CD4-positive, alpha-beta T cell (primary cell): ENCODE data around the gene CDK11B. TPM values are rescaled to one million over a fixed set of nuclear protein-coding genes. Genes with fewer than 3 reads are reported as not detected.

Experiments
- ATAC-seq: fragments of 200-7000 bp; cut with Tn5 transposase; one replicate; pipeline ENCODE4 v1.10.0; 2022; ENCODE audit warnings: mild to moderate bottlenecking; ENCODE audit not compliant: poor library complexity
- CTCF ChIA-PET: fragments of 350-600 bp; sonication (Branson Sonifier 250); formaldehyde crosslinking; loops from one replicate; lab custom pipeline; 2021; ENCODE audit warnings: antibody characterized with exemption, inconsistent platforms; lab: Charles Lee
- POLR2A ChIA-PET: fragments of 350-600 bp; sonication (Branson Sonifier 250); formaldehyde crosslinking; loops from one replicate; lab custom pipeline; 2021; ENCODE audit warnings: antibody characterized with exemption, inconsistent platforms; lab: Charles Lee
- DNase-seq, 14 experiments: peaks; one replicate each; pipeline ENCODE4 v3.0.0-alpha.2; 2013 to 2020; ENCODE audit warnings: mixed read lengths in 2 of 14
- H3K27ac ChIP-seq, 2 donors: one replicate each; pipeline versions ENCODE4 v1.5.1 to v1.7.0; 2013; ENCODE audit warnings: low read length in 2 of 2, low read depth in 1 of 2, mild to moderate bottlenecking in 1 of 2
- H3K27me3 ChIP-seq, 2 experiments: 1 replicate in 1 of 2; 2 replicates in 1 of 2; pipeline versions ENCODE4 v1.6.1 to v1.7.0; 2013; ENCODE audit warnings: low read length in 2 of 2, control low read depth in 1 of 2, mild to moderate bottlenecking in 1 of 2, moderate library complexity in 1 of 2; ENCODE audit not compliant: insufficient read depth in 2 of 2, control insufficient read depth in 1 of 2
- H3K36me3 ChIP-seq: one replicate; pipeline ENCODE4 v1.6.1; 2013; ENCODE audit warnings: low read length, control low read depth; ENCODE audit not compliant: insufficient read depth
- H3K4me1 ChIP-seq: one replicate; pipeline ENCODE4 v1.6.1; 2013; ENCODE audit warnings: low read length, control low read depth; ENCODE audit not compliant: insufficient read depth
- H3K4me3 ChIP-seq: one replicate; pipeline ENCODE4 v1.5.1; 2013; ENCODE audit warnings: mild to moderate bottlenecking, low read length, moderate library complexity
- H3K9me3 ChIP-seq, 2 experiments: 1 replicate in 1 of 2; 2 replicates in 1 of 2; pipeline versions ENCODE4 v1.6.1 to v1.7.0; 2013; ENCODE audit warnings: low read length in 2 of 2, mild to moderate bottlenecking in 2 of 2, control low read depth in 1 of 2, moderate library complexity in 1 of 2; ENCODE audit not compliant: control insufficient read depth in 1 of 2, insufficient read depth in 1 of 2
- H3K27ac Mint-ChIP-seq: one replicate; pipeline ENCODE4 v1.8.0; 2020; ENCODE audit warnings: mixed read lengths
- H3K27me3 Mint-ChIP-seq: one replicate; pipeline ENCODE4 v1.8.0; 2021; ENCODE audit warnings: mixed read lengths
- H3K36me3 Mint-ChIP-seq: one replicate; pipeline ENCODE4 v1.8.0; 2021; ENCODE audit warnings: low read depth, mixed read lengths
- H3K4me1 Mint-ChIP-seq: one replicate; pipeline ENCODE4 v1.8.0; 2021; ENCODE audit warnings: low read depth, mixed read lengths
- H3K4me3 Mint-ChIP-seq: one replicate; pipeline ENCODE4 v1.8.0; 2020; ENCODE audit warnings: mild to moderate bottlenecking, mixed read lengths
- H3K9me3 Mint-ChIP-seq: one replicate; pipeline ENCODE4 v1.8.0; 2020; ENCODE audit warnings: mixed read lengths
- CTCF ChIP-seq: fragments of 200-600 bp; IDR thresholded peaks from one replicate; pipeline ENCODE4 v1.8.0; 2022; ENCODE audit warnings: antibody characterized with exemption, mild to moderate bottlenecking
- intact Hi-C, 2 experiments: fragments of 100-400 bp; cut with DNase I in 1 of 2; cut with micrococcal nuclease in 1 of 2; formaldehyde crosslinking; loops; one replicate each; pipeline versions ENCODE4 v1.15.1 to v1.9.0; 2023 to 2025; cut with DNase I, micrococcal nuclease
- total RNA-seq, 174 experiments: library from RNA in 2 of 174; stranded (reverse) in 2 of 174; gene quantifications; one replicate each; pipeline ENCODE4 v1.2.3 and lab custom pipeline; 2021 to 2026

Gene CDK11B
- total RNA-seq, 2 experiments from 2014 or later: 49.8 to 52.0 TPM

- Histone ChIP-seq H3K27ac (no peak overlapping the region), H3K9me3 (no peaks in the 10 kb centered on the region), H3K36me3 (no peaks in the 10 kb centered on the region), H3K4me1 (peaks cover 11% of the 10 kb centered on the region), H3K4me3 (no peak overlapping the region), H3K27me3 (no peaks in the 10 kb centered on the region)
- ChIA-PET POLR2A (no interaction called here), CTCF (no interaction called here)
- TF ChIP-seq CTCF: no peak
- H3K27ac Mint-ChIP-seq: no peak overlapping the region
- ATAC-seq (no peak), DNase-seq (no peak)
- no peak overlapping the region for H3K4me3 Mint-ChIP-seq
- H3K36me3 Mint-ChIP-seq: no peaks in the 10 kb centered on the region
- H3K4me1 Mint-ChIP-seq: no peaks in the 10 kb centered on the region
- intact Hi-C loops: no loop called here
- no peaks in the 10 kb centered on the region for H3K27me3 Mint-ChIP-seq
- no peaks in the 10 kb centered on the region for H3K9me3 Mint-ChIP-seq
Observed at GRCh38 chr1:1623631-1624442, 35.0 kb downstream of the CDK11B start.

GRCh38 chr1:1623181-1623630 is 35.6 kb downstream of the CDK11B start:
- POLR2A ChIA-PET: no interaction called here
- H3K36me3 ChIP-seq: no peaks in the 10 kb centered on the region
- no peaks in the 10 kb centered on the region for H3K36me3 Mint-ChIP-seq
- no peaks in the 10 kb centered on the region for H3K9me3 Mint-ChIP-seq
- H3K27ac ChIP-seq: no peak overlapping the region
- DNase-seq: peak in 1 of 14 experiments; percentile 35
- H3K27ac Mint-ChIP-seq: no peak overlapping the region
- CTCF ChIA-PET: no interaction called here
- H3K4me1 ChIP-seq: peaks cover 5% of the 10 kb centered on the region
- H3K4me1 Mint-ChIP-seq: no peaks in the 10 kb centered on the region
- intact Hi-C loops: no loop called here
- H3K4me3 Mint-ChIP-seq: no peak overlapping the region
- no peak for ATAC-seq
- H3K27me3 Mint-ChIP-seq: no peaks in the 10 kb centered on the region
- no peaks in the 10 kb centered on the region for H3K27me3 ChIP-seq
- no peaks in the 10 kb centered on the region for H3K9me3 ChIP-seq
- no peak overlapping the region for H3K4me3 ChIP-seq
- no peak for TF ChIP-seq CTCF

- no peaks in the 10 kb centered on the region for H3K4me1 Mint-ChIP-seq
- H3K27ac Mint-ChIP-seq: peak overlapping the region; percentile 53
- no peak for TF ChIP-seq CTCF
- H3K9me3 Mint-ChIP-seq: no peaks in the 10 kb centered on the region
- Histone ChIP-seq H3K9me3 (no peaks in the 10 kb centered on the region), H3K27me3 (no peaks in the 10 kb centered on the region), H3K4me3 (no peak overlapping the region), H3K4me1 (peaks cover under 1% of the 10 kb centered on the region), H3K36me3 (no peaks in the 10 kb centered on the region), H3K27ac (no peak overlapping the region)
- ChIA-PET CTCF (no interaction called here), POLR2A (no interaction called here)
- ATAC-seq: no peak
- H3K4me3 Mint-ChIP-seq: peak overlapping the region; percentile 15
- DNase-seq: no peak
- H3K36me3 Mint-ChIP-seq: no peaks in the 10 kb centered on the region
- intact Hi-C loops: no loop called here
- H3K27me3 Mint-ChIP-seq: no peaks in the 10 kb centered on the region
Observed at GRCh38 chr1:1622788-1623094, 36.1 kb downstream of the CDK11B start.
